NCI-H82 treated with DMSO at 0.1 percent for 48 hours (cell line): ENCODE results near the gene OR2F1.

Experiments used
- DNase-seq: peaks from one replicate; lab custom pipeline; 2025; ENCODE audit not compliant: unreplicated experiment; lab: John Stamatoyannopoulos, UW

OR2F1 gene

DNA sequence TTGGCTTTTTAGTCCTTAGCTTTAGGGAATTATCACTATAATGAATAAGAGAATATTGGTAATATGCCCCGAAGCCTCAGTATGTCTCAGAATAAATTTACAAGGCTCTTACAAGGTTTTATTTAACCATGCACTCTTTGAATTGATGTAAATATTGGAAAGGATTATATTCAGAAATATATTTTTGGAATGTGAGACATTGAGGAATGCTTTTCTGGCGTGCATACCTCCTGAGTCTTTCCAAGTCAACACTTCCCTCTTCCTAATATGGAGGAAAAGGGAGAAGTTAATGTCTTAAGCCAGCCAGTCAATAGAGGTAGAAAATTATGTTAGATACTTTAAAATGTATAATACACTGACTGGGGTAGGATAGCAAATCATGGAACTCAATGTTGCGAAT, 1.2 kb upstream of the OR2F1 start:
- DNase-seq: no peak

DNA sequence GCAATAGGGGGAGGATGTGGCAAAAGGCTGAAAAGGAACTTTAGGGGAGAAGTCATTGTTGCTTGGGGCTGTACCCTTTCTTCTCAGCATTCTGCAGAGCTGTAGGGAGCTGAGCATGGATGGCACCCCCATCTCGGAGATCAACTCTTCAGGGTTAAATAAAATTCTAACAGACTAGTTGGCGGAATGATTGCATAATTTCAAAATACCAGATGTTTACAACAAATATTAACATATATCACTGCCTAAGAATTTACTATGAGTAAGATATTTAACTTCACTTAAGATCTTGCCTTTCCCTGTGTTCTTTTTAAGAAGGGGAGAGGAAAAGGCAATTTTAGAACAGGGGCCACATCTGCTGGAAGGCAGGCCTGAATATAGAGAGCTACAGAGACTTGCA, 509 bp upstream of the OR2F1 start:
- no peak for DNase-seq

GRCh38 chr7:143958781-143959180, 4.1 kb downstream of the OR2F1 start:
- no peak for DNase-seq

- DNase-seq: no peak
These were observed 6.4 kb downstream of the OR2F1 start for GRCh38 chr7:143960813-143961610.

GRCh38 chr7:143965280-143965679, 10.6 kb downstream of the OR2F1 start:
- DNase-seq: no peak

- no peak for DNase-seq
These were observed 12.8 kb downstream of the OR2F1 start for GRCh38 chr7:143967398-143967797.

DNA sequence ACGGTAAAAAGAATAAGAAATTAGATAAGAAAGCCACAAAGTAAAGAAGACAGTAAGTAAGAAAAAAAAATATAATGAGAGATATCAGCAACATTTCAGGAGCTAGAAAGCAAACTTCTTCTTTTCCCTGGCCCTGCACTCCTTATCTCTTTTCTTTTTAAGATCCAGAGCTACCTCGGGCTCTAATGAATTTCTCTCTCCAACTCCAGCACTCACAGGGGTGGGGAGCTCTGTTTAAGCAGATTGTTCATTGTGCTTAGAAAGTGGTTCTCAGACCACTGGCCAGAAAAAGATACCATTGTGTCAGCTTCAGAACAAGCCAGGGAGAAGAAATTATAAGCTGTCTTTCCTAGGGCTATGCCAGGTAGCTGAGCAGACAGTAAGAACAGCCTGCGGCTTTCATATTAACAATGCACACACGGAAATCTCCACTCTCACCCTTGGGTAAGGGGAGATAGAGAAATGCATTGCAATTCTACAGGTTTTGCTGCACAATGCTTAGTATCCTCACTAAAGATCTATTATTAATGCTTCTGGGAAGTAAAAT, 19.3 kb downstream of the OR2F1 start:
- DNase-seq: no peak

DNA sequence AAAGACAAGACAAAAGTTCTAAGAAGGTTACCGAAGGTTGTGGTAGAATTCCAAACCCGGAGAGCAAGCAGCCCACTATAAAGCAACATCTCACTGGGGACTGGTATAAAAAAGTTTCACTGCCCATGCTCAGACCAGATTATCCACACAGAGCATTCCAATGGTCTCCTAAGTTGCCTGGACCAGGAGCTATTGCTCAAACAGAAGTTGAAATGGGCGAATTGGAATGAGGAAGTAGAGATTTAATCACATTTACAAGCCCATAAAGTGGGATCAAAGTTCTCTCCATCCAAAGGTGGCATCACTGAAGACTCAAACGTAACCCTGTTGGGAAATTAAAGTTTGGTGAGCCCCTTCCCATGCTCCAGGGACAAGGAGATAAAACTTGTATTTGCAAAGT, 19.8 kb downstream of the OR2F1 start:
- DNase-seq: no peak

DNA sequence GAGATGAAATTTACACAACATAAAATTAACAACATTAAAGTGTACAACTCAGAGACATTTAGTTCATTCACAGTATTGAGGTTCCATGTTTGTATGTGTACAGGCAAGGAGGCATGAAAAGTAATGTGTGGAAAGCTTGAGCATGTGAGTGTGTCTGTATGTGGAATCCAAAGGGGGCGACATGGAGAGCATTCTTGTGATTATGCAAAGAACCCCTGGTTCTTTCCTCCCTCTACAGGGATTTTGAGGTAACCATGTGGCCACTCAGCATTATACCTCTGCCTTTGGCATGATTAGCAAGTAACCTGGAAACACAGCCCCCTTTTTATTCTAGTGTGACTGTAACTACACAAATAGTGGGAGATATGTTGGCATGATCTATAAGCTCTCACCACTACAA, 21.0 kb downstream of the OR2F1 start:
- DNase-seq: no peak

- no peak for DNase-seq
These were observed 23.9 kb downstream of the OR2F1 start for GRCh38 chr7:143978585-143978984.

GRCh38 chr7:143979359-143979758, 24.7 kb downstream of the OR2F1 start:
- DNase-seq: no peak

DNA sequence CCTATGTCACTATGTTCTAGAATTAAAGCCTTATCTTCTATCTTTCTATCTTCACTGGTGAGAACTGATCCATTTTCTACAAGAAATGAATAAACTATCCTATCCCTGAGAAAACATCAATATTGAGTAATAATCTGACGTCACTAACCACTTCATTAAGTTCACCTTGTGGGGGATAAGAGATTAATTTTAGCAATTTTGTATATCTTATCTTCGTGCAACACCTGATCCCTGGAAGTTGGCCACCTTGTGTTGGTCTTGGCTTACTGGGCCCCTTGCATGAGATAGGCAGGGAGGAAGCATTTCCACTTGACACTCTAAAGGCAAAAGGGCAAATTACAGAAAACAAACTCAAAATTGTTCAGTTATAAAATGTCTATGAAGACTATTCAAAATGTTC, 25.4 kb downstream of the OR2F1 start:
- DNase-seq: no peak

GRCh38 chr7:143980746-143981510, 26.3 kb downstream of the OR2F1 start:
- no peak for DNase-seq

GRCh38 chr7:143983960-143984359, 29.3 kb downstream of the OR2F1 start:
- DNase-seq: no peak

DNA sequence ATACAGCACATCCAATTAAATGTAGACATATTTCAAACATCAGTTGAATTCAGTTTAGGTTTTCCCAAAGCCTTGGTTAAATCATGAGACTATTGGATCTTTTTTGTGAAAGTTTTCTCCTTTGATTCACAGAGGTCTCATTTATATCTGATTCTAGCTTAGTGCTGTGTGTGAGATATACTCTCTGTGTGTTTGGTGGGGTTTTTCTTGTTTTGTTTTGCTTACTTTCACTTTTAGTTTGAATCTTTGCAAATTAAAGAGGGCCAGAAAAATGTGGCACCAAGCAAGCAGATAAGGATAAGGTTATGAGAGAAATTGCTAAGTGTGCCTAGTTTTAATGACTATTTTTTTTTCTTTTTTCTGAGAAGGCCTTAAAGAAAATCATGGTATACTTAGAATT, 32.9 kb downstream of the OR2F1 start:
- no peak for DNase-seq

DNA sequence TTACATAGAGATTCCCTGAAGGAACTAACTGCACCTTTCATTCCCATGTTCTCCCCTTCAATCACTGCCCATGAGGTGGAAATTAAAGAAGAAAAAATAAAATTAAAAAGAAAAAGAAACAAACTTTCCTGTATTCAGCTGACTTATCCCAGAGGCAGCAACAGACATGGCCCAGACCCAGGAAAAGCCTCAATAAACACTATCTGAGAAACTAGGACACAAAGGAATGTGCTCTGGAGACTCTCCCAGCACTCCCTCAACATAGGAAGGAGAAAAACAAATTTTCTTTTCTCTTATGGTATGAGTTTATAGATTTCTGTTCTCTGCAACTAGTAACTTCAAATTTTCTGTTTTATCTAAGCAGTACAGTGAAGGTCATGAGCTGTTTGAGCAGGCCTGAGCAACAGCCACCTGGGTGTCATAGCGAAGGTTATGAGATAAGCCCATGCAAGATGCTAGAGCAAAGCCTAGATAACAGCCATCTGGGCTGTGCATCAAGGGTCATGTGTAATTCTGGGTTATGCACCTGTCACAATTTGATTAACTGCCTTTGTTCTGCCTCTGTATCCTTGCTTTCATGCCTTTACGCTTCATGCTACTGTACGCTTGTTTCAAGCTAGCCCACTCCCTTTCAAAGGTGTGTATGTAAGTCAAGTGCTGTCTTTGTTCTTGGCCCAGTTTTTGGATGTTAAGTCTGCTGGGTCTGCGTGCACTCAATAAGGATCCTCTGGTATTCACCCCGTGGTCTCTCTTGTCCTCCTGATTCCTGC, 34.5 kb downstream of the OR2F1 start:
- DNase-seq: no peak

- no peak for DNase-seq
These were observed 38.0 kb downstream of the OR2F1 start for GRCh38 chr7:143992670-143993069.

- no peak for DNase-seq
These were observed 39.3 kb downstream of the OR2F1 start for GRCh38 chr7:143993924-143994323.

- no peak for DNase-seq
These were observed 45.4 kb downstream of the OR2F1 start, which contains the start of gene OR6B1 for GRCh38 chr7:144000020-144000419. Gene OR6B1 (plus strand): TSS chr7:144000320. CDS start chr7:144003997, 3,677 bp downstream.

DNA sequence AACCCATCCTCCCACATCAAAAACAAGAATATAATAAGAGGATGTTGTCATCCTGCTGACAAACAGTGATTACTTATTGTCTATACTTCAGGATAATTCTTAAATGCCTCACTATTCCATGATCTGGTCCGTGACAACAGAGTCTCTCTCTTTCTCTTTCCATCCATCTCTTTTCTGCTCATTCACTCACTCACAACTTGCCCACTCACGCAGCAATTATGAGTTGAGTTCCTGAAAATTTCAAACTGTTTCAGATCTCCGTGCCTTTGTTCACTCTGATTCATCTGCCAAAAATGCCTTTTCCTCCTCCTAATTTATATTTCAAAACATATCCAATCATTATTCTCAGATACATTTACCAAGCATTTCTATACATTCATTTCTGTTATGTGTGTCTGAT, 46.9 kb downstream of the OR2F1 start:
- no peak for DNase-seq

- DNase-seq: no peak
These were observed 50.1 kb downstream of the OR2F1 start for GRCh38 chr7:144004703-144005102.
